D341Med (cell line): ENCODE data around the gene LYRM4.
"Not testable (repeated sequence)": the region's sequence is repeated elsewhere in the genome, so short reads cannot be mapped to it uniquely, and the experiment has no call there.

Source experiments
- DNase-seq: peaks from one replicate; pipeline ENCODE4 v3.0.0; 2012; ENCODE audit warnings: low spot score

Gene LYRM4

DNA sequence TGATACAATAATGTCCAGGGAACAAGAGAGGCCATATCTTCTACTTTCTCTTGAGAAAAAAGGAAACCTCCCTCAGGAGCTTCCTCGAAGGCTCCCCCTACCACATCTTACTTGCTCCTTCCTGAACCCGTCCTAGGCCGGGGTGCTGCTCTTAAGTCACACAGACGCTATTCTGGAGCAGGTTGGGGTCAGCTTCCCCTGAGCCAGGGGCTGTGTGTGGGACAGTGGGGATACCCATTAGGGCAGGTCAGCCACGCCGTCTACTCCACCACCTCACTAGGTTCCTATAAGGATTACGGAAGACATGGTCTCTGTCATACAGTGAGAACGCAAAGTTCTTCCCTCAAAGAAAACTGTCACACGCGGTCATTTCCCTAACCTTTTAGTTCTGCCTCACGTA, 183.8 kb downstream of the LYRM4 start:
- DNase-seq, result no peak

DNA sequence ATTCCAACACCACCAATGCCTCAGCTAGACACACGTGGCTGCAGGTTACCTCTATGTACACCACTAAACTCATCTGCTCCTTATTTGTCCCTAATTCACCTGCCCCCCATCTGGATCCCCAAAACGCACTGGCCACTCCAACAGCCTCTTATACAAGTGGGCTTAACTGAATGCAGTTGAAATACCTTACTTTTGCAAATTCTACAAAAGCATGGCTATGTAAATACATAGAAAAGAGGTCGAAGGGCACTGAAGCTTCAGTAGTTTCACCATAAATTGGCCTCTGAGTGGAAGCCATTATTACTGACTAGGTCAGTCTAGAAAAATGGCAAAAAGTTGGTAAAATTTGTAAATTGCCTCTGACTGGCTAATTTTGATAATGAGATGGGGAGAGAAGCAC, 186.8 kb downstream of the LYRM4 start:
- no peak for DNase-seq

DNA sequence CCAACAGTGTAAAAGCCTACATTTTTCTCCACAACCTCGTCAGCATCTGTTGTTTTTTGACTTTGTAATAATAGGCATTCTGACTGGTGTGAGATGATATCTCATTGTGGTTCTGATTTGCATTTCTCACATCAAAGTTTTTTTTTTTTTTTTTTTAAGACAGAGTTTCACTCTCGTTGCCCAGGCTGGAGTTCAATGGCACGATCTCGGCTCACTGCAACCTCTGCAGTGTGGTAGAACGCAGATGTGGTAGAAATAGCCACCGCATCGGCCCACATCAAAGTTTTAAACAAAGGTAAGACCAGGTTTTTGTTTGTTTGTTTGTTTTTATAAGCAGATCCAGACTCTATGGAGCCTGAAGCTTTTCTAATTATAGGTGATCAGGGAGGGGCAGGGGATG, 188.3 kb downstream of the LYRM4 start:
- DNase-seq, result no peak

GRCh38 chr6:5071216-5071615, 189.5 kb downstream of the LYRM4 start:
- DNase-seq, result no peak

DNA sequence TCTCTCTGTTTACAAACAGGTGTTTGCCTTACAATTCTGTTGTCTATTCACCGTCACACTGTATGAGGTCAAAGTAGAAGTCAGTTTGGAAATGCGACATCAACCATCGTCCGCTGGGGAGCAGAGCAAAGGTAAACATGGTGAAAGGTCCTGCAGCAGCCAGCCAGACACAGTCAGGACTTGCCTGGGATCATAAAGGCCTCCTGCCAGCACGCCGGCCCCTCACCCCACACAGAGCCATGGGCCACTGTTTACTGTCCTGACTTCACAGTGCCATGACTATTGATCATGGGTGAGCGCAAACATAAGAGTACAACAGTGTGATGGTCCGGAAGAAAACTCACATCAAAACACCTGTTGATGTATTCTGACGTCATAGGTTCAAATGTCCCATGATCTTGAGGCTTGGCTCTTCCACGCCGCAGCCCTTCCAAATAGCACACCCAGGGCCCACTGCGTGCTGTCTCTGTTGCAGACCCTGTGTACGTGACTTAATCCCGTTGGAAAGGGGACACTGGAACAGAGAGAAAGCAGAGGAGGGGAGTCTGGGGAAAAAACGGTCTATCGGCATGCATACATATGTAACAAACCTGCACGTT, 192.5 kb downstream of the LYRM4 start:
- DNase-seq, result no peak

DNA sequence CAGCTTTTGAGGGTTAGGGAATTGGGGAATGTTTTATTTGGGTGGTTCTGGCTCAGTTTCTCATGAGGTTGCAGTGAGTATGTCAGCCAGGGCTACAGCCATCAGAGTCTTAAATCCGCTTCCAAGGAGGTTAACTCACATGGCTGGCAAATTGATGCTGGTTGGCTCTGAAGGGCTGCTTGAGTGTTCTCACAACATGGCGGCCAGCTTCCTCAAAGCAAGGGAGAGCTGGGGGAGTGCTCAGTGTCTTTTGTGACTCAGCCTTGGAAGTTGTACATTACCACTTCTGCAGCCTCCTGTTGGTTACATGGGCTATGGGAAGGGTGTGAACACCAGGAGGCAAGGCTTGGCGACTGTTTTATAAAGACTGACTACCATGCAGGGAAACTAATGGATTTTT, 193.4 kb downstream of the LYRM4 start:
- DNase-seq, result no peak

DNA sequence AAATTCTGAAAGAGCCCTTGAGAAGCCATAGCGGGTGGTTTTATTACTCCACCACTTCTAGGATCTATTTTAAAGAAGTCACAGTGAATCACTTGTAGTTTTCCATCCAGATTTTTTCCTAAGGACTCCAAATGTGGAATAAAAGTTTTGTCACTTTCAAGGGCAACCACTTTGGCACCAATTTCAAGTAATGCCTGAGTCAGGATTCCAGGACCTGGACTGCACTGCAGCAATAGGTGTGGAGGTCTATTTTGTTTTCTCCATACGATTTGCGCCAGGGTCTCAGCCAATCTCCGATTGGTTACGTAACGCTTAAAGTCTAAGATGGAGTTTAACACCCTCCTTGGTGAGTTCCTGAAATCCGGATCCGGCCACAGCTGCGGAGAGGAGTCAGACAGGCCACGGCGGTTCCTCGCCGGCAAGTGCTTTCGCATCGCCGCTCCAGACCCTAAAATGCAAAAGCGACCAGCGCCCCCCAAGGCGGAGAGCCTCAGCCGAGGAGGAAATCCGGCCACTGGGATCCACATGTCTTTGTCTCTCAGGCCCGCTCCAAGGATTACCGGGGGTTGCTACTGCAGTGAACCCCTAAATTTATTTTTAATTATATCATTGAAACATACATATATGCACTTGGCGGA, 194.2 kb downstream of the LYRM4 start:
- DNase-seq, result no peak

DNA sequence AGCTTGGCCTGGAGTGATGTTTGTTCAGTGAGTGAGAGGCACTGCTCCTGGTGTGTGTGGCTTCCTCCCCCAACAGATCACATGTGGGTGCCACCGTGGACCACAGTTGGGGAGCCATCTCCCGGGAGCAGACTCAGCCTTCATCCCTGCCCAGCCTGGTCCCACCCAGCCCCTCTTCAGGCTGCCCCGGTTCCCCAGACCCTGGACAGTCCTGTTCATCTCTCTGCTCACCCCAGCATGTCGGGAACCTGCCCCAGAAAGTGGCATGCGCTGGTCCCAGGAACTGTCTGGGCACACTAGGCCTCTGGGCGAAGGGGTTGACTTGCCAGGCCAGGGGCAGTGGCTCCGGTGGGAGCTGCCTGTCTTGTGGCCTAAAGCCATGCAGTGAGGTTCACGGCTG, 197.1 kb downstream of the LYRM4 start:
- DNase-seq, result no peak

- DNase-seq, result no peak
Observed at GRCh38 chr6:5061152-5061551, 199.6 kb downstream of the LYRM4 start.

- DNase-seq, result not testable (repeated sequence)
Observed at GRCh38 chr6:5060439-5060838, 200.3 kb downstream of the LYRM4 start.

DNA sequence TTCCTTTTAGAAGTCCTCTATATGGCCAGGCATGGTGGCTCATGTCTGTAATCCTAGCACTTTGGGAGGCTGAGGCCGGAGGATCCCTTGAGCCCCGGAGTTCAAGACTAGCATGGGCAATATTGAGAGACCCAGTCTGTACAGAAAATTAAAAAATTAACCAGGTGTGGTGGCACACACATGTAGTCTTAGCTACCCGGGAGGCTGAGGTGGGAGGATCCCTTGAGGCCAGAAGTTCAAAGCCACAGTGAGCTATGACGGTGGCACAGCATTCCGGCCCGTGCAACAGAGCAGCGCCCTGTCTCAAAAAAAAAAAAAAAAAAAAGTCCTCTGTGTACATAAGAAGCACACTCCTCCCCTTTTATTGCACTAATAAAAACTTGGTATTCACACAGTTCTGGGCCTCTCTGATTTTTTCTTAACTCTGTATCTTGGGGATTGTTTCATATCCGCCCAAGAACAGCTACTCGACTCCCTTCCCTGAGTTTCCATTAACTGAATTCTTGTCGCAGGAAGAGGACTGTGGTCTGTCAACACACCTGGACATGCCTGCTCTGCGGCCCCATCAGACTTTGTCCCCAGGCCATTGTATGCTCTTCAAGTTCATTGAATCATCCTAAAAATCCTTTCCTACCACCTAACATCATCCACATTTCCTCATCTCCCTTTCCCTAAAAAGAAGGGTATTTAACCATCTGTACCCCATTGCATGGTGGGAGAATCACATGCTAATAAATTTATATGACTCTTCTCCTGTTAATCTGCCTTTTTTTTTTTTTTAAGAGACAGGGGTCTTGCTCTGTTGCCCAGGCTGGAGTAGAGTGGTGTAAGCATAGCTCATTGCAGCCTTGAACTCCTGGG, 201.5 kb downstream of the LYRM4 start:
- no peak for DNase-seq
